Activated CD4-positive, alpha-beta T cell treated with anti-CD3 and anti-CD28 coated beads for 4 hours (primary cell): Measurements from ENCODE around the gene PRDM16.
"Not testable (repeated sequence)": the region's sequence is repeated elsewhere in the genome, so short reads cannot be mapped to it uniquely, and the experiment has no call there.

Experiments
- DNase-seq, 2 donors: peaks; one replicate each; pipeline ENCODE4 v3.0.0-alpha.2; 2020

Gene PRDM16

GRCh38 chr1:3148171-3148570 is 79.2 kb downstream of the PRDM16 start:
- DNase-seq, result no peak

GRCh38 chr1:3149277-3149676 is 80.3 kb downstream of the PRDM16 start:
- no peak for DNase-seq

DNA sequence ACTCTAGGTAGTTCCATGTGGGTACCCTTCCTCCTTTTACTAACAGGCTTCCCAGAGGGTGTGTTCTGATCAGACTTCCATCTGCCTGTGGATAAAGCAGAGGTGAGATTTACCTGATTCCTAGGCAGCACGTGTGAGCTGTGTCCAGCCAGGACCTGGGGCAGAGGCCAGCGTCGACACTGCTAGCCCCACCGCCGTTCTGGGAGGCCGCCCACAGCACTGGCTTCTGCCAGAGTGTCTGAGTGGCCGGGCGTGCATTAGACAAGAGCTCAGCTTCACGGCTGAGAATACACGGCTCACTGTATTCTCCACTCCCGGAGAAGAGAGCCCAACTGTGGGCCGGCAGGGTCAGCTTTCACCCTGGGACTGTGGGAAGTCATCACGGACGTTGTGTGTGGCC is 82.5 kb downstream of the PRDM16 start:
- no peak for DNase-seq

DNA sequence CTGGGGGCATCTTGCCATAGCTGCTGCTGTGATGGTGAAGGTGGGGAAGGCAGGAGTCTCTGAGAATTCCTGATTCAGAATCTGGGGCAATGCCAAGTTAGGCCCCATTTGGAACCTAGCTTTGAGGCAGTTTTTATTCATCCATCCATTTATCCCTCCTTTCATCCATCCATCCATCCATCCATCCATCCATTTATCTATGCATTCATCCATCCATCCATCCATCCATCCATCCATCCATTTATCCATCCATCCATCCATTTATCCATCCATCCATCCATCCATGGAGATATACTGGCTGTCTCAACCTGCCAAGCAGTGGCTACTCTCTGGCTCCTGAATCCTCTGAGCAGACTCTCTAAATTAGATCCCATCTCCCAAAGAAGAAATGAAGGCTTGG is 83.1 kb downstream of the PRDM16 start:
- no peak for DNase-seq

- no peak for DNase-seq
Observed at GRCh38 chr1:3153197-3153596, 84.2 kb downstream of the PRDM16 start.

DNA sequence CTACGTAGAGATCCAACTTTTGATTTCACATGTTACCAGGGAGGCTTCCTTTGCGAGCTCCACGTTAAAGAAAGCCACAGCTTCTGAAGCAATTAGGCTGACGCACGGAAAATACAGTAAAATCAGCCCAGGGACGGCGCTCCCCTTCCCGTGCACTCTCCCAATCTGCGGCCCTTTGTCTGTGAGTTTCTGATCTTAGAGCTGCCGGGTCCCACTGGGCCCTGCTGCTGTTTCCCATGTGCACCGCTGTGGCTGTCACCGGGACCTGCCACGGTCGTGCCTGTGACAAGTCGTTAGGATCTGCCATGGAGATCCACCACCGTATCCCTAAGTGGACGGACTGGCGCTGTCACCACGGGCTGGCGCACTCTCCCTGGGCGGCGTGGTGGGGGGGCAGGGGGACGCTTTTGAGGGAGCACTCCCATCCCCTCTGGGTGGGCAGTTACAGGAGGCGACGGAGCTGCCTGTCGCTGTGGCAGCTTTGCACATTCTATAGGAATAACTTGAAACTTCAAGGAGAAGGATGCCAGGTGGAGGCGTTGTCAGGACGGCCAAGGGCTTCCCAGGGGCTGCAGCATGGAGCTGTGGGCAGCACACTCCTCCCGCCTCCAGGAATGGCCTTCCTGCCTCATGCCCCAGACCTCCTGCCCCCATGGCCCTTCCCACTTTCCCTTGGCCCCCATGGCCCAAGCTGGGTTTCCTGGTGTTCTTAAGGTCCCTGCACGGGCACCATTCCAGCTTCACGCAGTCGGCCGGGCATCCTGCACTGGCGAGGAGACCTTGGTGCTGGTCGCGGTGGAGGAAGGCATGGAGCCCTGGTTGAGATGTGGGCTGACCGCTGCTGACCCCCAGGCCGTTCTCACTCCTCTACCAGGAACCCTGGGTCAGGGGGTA is 85.1 kb downstream of the PRDM16 start:
- no peak for DNase-seq

GRCh38 chr1:3155056-3155925 is 86.3 kb downstream of the PRDM16 start:
- no peak for DNase-seq

DNA sequence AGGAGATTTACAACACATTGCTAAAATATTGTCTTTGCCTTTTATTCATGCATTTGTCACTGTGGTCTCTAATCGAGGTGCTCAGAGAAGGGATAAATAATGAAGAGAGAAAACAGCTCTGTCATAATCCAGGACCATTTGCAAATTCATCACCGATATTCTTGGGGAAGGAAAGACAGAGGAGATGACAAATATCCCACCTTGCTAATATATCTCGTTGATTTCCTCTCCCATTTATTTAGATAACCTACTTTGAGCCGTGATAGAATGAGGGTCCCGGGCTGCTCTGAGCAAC is 86.9 kb downstream of the PRDM16 start:
- no peak for DNase-seq

GRCh38 chr1:3156936-3157335 is 87.9 kb downstream of the PRDM16 start:
- DNase-seq, result no peak

DNA sequence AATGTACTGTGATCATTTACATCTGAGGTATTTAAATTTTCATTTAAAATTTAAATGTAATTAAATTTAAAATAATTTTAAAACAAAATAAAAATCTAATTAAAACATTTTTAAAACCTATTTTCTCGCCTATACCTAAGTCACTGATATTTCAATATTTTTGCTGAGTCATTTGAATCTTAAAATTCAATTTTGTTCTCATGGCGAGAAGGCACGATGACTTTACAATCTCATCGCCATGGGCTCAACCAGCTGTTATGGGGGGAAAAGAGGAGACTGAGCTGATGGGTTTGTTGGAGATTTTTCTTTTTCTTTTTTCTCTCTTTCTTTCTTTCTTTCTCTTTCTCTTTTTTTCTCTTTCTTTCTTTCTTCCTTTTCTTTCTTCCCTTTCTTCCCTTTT is 89.3 kb downstream of the PRDM16 start:
- DNase-seq, result no peak

DNA sequence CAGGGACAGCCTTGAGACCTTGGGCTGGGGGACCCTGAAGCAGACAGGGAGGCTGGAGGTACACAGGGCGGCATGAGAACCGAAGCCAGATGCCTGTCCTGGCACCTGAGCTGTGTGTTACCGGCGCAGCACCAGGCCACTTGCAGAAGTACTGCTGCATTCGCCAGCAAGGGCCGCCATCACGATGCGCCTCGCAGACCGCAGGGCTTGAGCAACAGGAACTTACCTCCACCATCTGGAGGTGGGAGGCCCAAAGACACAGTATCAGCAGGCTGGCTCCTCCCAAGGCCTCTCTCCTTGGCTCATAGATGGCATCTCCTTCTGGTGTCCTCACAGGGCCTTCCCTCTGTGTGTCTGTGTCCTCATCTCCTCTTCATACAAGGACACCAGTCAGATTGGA is 90.1 kb downstream of the PRDM16 start:
- DNase-seq, result no peak

GRCh38 chr1:3159996-3160395 is 91.0 kb downstream of the PRDM16 start:
- DNase-seq, result no peak

- no peak for DNase-seq
Observed at GRCh38 chr1:3160647-3161145, 91.7 kb downstream of the PRDM16 start.

DNA sequence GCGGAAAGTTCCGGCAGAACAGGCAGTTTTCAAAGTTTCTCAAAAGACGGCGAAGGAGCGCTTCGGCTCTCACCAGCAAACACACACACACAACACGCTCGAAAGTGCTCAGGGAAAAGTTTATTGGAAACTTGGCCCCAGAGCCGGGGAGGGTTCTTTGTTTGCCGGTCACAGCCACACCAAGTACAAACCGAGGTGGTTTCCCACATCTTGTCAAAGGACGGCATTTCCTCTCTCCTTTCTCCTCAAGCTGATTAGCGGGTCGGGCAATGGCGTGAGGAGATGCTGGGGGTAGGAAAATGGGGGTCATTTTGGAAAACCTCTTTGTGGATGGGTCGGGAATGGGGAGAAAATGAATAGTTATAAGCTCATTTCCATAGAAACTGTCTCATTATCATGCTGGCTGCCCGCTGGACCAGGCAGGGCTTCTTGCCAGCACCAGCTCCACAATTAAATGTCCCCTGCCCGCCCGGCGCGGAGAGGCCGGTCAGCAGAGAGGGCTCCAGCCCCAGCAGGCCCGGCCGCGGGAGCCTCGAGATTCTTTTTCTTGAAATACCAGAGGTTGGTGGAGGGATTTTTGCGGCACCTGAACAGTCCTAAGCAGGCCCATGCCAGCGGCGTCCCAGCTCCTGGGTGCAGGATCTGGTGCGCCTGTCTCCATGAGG is 92.3 kb downstream of the PRDM16 start:
- no peak for DNase-seq

DNA sequence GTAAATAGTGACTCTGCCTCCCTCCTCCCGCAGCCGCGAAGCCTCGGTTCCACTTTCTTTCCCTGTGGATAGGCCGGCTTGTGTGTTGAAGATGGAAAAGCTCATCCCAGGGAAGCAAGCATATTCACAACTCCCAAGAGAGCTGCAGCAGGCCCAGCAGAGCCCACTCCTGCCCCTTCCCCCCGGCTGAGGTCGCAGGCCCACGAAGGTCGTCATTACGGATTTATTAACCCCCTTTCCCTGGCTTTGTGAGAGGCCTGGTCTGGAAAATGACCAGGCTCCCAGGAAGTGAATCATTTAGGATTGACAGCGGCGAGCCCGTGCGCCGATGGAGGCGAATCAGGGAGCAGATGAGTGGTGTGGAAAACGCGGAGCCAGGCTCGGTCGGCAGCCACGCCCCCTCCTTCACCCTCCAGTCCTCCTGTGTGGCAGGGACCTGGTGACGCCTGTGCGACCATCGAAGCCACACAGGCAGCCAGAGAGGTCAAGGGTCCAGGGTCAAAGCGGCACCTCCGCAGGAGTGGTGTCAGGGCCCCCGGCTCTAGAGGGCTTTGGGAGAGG is 93.4 kb downstream of the PRDM16 start:
- no peak for DNase-seq

- DNase-seq, result no peak
Observed at GRCh38 chr1:3163356-3163755, 94.4 kb downstream of the PRDM16 start.

GRCh38 chr1:3164671-3165070 is 95.7 kb downstream of the PRDM16 start:
- DNase-seq, result no peak

DNA sequence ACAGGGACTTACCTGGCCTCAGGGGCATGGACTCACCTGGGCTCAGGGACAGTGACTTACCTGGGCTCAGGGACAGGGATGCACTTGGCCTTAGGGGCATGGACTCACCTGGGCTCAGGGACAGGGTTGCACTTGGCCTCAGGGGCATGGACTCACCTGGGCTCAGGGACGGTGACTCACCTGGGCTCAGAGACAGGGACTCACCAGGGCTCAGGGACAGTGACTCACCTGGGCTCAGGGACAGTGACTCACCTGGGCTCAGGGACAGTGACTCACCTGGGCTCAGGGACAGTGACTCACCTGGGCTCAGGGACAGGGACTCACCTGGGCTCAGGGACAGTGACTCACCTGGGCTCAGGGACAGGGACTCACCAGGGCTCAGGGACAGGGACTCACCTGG is 96.2 kb downstream of the PRDM16 start:
- DNase-seq, result not testable (repeated sequence)

DNA sequence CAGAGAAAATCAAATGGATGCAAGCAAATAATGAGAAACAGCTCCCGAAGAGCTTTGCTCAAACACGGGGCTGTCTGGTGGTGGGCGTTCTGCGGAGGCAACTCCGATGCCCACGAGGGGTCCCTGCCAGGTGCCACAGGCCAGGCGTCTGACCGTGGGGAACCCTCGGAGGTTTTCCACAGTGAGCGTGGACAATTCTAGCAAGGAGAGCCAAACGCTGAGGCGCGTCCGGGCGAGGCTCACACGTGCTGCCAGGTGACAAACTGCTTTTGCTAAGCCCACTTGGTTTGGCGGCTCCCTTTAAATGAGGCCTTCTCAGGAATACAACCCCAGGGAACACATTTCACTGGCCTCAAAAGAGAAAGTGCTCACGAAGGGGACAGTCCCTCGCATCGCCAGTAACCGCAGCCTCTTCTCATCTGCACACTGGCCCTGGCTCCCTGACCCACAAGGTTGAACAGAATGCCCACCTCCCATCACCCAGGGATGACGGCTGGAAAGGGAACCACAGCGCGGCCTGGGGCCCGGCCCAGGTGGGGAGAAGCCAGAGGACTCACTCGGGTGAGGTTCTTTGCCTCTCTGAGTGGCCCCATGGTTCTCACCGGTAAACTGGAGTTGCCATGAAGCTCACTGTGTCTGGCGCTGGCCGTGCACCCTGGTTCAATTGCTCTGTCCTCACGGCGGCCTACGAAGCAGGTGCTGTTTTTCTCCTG is 97.4 kb downstream of the PRDM16 start:
- DNase-seq, result no peak

GRCh38 chr1:3167255-3167654 is 98.3 kb downstream of the PRDM16 start:
- DNase-seq, result no peak

- DNase-seq, result no peak
Observed at GRCh38 chr1:3168678-3169077, 99.7 kb downstream of the PRDM16 start.

- no peak for DNase-seq
Observed at GRCh38 chr1:3169665-3170356, 100.8 kb downstream of the PRDM16 start.
